Psoas muscle (tissue), 8 donors: ENCODE measurements around the gene NRP2. TPM values are rescaled to one million over a fixed set of nuclear protein-coding genes. Genes with fewer than 3 reads are reported as not detected.

Experiments
- ATAC-seq, 4 donors: fragments of 200-7000 bp; cut with Tn5 transposase; one replicate each; pipeline ENCODE4 v1.9.1; 2020; ENCODE audit warnings: moderate library complexity in 3 of 4, mild to moderate bottlenecking in 2 of 4
- DNase-seq, 2 donors: peaks; one replicate each; pipeline ENCODE4 v3.0.0-alpha.2; 2020
- H3K27ac ChIP-seq: fragments of 200-600 bp; one replicate; pipeline ENCODE4 v1.8.0; 2022
- H3K27me3 ChIP-seq, 3 donors: fragments of 200-600 bp in 1 of 3; one replicate each; pipeline versions ENCODE4 v1.6.1 to v1.8.0; 2013 to 2022; ENCODE audit warnings: low read length in 2 of 3, mild to moderate bottlenecking in 2 of 3, moderate library complexity in 1 of 3; ENCODE audit not compliant: insufficient read depth in 3 of 3
- H3K36me3 ChIP-seq, 2 donors: fragments of 200-600 bp in 1 of 2; one replicate each; pipeline versions ENCODE4 v1.6.1 to v1.8.0; 2013 to 2022; ENCODE audit warnings: low read depth in 1 of 2, mild to moderate bottlenecking in 1 of 2, moderate library complexity in 1 of 2; ENCODE audit not compliant: insufficient read depth in 1 of 2
- H3K4me1 ChIP-seq: fragments of 200-600 bp; one replicate; pipeline ENCODE4 v1.8.0; 2022
- H3K4me3 ChIP-seq: fragments of 200-600 bp; one replicate; pipeline ENCODE4 v1.8.0; 2022; ENCODE audit warnings: mild to moderate bottlenecking
- H3K9me3 ChIP-seq: fragments of 200-600 bp; one replicate; pipeline ENCODE4 v1.8.0; 2022
- WGBS, 3 donors: extraction: QIAGEN DNeasy Blood & Tissue Kit; methylation state at CpG; one replicate each; pipeline versions ENCODE4 v1.1.6 to v1.1.7; 2013; 5-methylcytosine and 5-hydroxymethylcytosine counted together
- intact Hi-C, 2 donors: fragments of 100-400 bp; cut with DNase I; formaldehyde crosslinking; loops; one replicate each; pipeline versions ENCODE4 v1.11.0 to v1.14.2; 2022
- polyA plus RNA-seq, 3 donors: library from polyadenylated mRNA; stranded (reverse); fragments of 200-250 nt; gene quantifications; one replicate each; pipeline ENCODE4 v1.2.3, GENCODE V29; 2013
- total RNA-seq, 4 donors: library from RNA; stranded (reverse); fragmentation: NEBNext Ultra II Directional in 2 of 4; extraction: Animal tissue kit (Norgen Biotek cat#: 25700) in 2 of 4; gene quantifications; one replicate each; pipeline versions ENCODE4 v1.2.1 to v1.2.4, GENCODE V29; 2021 to 2023
- TF ChIP-seq, protein P1 (sequence below): fragments of 200-600 bp; IDR thresholded peaks from one replicate; pipeline ENCODE4 v1.8.0; 2022; ENCODE audit warnings: antibody characterized with exemption
- donor health status: healthy with polysubstance abuse.
- donor health status: DM: no; HTN: no; CAD: no; lungs with moderate emphysema.
- donor health status: Bipolar disorder and iron deficiency.
- donor health status: healthy.
- donor health status: DM: yes; HTN: yes; CAD: no.
- donor health status: DM: no; HTN: no; CAD: no.
- donor health status: DM: no; HTN: no; CAD: no.
- donor health status: DM: yes; HTN: yes; CAD: no.

NRP2 gene
- total and polyA plus RNA-seq, 7 donors: 0.67 to 6.9 (median 2.4) TPM

DNA sequence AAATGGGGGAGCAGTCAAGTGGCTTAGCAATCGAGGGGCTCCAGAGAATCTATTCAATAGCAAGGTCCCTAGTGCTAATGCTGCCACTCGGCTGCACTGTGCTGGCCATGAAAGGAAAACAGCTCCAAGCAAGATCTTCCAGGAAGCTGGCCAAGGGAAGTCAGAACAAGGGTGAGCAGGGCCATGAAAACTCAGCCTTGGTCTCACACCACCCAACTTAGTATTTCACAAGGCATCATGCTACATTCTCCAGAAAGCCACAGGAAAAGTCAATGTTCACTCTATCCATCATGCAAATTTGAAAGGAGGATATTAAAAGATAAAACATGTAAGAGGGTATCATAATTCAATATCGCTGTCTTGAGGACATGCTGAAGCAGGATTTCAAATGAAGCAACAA, 35.7 kb downstream of the NRP2 start:
- no peaks in the 10 kb centered on the region for H3K27me3 ChIP-seq
- intact Hi-C loops: no loop called here
- DNase-seq (no peak), ATAC-seq (no peak)
- H3K36me3 ChIP-seq: no peaks in the 10 kb centered on the region
- no peaks in the 10 kb centered on the region for H3K9me3 ChIP-seq
- H3K27ac ChIP-seq: no peak overlapping the region
- TF ChIP-seq, protein P1, sequence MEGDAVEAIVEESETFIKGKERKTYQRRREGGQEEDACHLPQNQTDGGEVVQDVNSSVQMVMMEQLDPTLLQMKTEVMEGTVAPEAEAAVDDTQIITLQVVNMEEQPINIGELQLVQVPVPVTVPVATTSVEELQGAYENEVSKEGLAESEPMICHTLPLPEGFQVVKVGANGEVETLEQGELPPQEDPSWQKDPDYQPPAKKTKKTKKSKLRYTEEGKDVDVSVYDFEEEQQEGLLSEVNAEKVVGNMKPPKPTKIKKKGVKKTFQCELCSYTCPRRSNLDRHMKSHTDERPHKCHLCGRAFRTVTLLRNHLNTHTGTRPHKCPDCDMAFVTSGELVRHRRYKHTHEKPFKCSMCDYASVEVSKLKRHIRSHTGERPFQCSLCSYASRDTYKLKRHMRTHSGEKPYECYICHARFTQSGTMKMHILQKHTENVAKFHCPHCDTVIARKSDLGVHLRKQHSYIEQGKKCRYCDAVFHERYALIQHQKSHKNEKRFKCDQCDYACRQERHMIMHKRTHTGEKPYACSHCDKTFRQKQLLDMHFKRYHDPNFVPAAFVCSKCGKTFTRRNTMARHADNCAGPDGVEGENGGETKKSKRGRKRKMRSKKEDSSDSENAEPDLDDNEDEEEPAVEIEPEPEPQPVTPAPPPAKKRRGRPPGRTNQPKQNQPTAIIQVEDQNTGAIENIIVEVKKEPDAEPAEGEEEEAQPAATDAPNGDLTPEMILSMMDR: no peak
- 86 to 91% (median 88%) methylated on average over 3 of the region's 3 CpGs for WGBS, 3 donors
- H3K4me1 ChIP-seq: no peaks in the 10 kb centered on the region
- H3K4me3 ChIP-seq: no peak overlapping the region

DNA sequence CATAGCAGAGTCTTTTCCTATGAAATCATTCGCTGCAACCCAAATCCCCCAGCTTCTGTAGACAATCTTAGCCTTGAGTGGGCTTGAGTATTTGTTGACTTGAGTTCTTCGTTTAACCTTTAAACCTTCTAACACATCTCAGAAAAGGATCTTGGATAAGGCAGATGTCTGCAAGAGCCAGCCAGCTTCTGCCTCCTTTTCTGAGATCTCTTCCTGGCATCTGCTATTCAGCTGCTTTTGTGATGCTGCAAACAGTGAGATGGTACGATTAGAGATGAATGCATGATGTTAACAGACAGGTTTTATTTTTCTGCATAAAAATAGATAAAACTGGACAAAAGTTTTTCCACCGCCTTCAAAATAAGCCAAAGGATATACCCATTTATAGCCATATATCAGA, 37.5 kb downstream of the NRP2 start:
- H3K27me3 ChIP-seq: no peaks in the 10 kb centered on the region
- no peak for DNase-seq
- ATAC-seq: no peak
- no peak overlapping the region for H3K4me3 ChIP-seq
- H3K4me1 ChIP-seq: no peaks in the 10 kb centered on the region
- TF ChIP-seq, protein P1: no peak
- no peaks in the 10 kb centered on the region for H3K36me3 ChIP-seq
- no peak overlapping the region for H3K27ac ChIP-seq
- 62 to 73% (median 67%) methylated on average over 4 of the region's 4 CpGs for WGBS, 3 donors
- intact Hi-C loops: no loop called here
- no peaks in the 10 kb centered on the region for H3K9me3 ChIP-seq

GRCh38 chr2:205720451-205720902, 38.2 kb downstream of the NRP2 start:
- 47 to 52% (median 50%) methylated on average over 7 of the region's 7 CpGs for WGBS, 3 donors
- no peak overlapping the region for H3K27ac ChIP-seq
- H3K27me3 ChIP-seq: no peaks in the 10 kb centered on the region
- TF ChIP-seq, protein P1: no peak
- H3K4me1 ChIP-seq: no peaks in the 10 kb centered on the region
- H3K4me3 ChIP-seq: no peak overlapping the region
- no peaks in the 10 kb centered on the region for H3K36me3 ChIP-seq
- no peaks in the 10 kb centered on the region for H3K9me3 ChIP-seq
- DNase-seq (no peak), ATAC-seq (no peak)
- intact Hi-C loops: no loop called here

GRCh38 chr2:205721057-205721449, 38.8 kb downstream of the NRP2 start:
- no peak overlapping the region for H3K4me3 ChIP-seq
- TF ChIP-seq, protein P1: no peak
- no peaks in the 10 kb centered on the region for H3K9me3 ChIP-seq
- DNase-seq (no peak), ATAC-seq (no peak)
- H3K27ac ChIP-seq: no peak overlapping the region
- intact Hi-C loops: no loop called here
- H3K36me3 ChIP-seq: no peaks in the 10 kb centered on the region
- no peaks in the 10 kb centered on the region for H3K4me1 ChIP-seq
- 85 to 87% (median 86%) methylated on average over 8 of the region's 8 CpGs for WGBS, 3 donors
- H3K27me3 ChIP-seq: no peaks in the 10 kb centered on the region

DNA sequence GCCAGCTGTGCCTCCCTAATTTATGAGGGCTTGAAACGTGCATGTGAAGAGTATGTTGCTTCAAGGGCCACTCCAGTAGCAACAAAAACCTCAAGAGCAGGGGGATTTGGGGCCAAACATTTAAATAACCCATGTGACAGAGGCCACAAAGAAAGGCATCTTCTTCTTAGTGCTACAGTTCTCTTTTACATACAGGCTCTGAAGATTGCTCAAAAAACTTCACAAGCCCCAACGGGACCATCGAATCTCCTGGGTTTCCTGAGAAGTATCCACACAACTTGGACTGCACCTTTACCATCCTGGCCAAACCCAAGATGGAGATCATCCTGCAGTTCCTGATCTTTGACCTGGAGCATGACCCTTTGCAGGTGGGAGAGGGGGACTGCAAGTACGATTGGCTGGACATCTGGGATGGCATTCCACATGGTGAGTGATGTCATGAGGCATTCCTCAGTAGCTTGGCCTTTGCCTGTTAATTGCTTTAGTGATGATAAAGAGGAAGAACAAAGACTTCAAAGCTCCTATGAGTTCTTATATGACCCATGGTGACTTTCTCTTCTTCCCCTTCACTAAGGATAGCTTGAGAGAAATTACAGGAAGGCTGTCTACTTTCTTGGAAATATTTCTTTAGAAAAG, 40.1 kb downstream of the NRP2 start:
- no peak overlapping the region for H3K4me3 ChIP-seq
- no peaks in the 10 kb centered on the region for H3K4me1 ChIP-seq
- no peak overlapping the region for H3K27ac ChIP-seq
- no peaks in the 10 kb centered on the region for H3K9me3 ChIP-seq
- TF ChIP-seq, protein P1: no peak
- ATAC-seq: no peak
- DNase-seq: no peak
- intact Hi-C loops: no loop called here
- 68 to 72% (median 69%) methylated on average over 4 of the region's 4 CpGs for WGBS, 3 donors
- H3K27me3 ChIP-seq: no peaks in the 10 kb centered on the region
- H3K36me3 ChIP-seq: no peaks in the 10 kb centered on the region
